Measurements from ENCODE around the gene TTYH3.

The TTYH3 gene

GRCh38 chr7:2708547-2709310 lies 76.9 kb downstream of the TTYH3 start:
- H4K20me1 ChIP-seq (ENCODE audit: insufficient read depth): no peaks in the 10 kb centered on the region
- H2AFZ ChIP-seq (ENCODE audit: low read depth): peak overlapping the region; percentile 78; the same call in 1 of the 2 replicates
- no peak overlapping the region for H3K4me3 ChIP-seq (IDR thresholded peaks at IDR 0.05; ENCODE audit: insufficient read depth, low read depth, low read length)
- H3K27ac ChIP-seq: peak overlapping the region; percentile 100
- H3K79me2 ChIP-seq (ENCODE audit: insufficient read depth, low read depth): 0 out of 2 replicates have a peak, but pooled peaks cover 9% of the 10 kb centered on the region
- TF ChIP-seq CTCF (conservative IDR thresholded peaks at IDR 0.05; ENCODE audit: low read depth, low read length): no peak
- H3K9ac ChIP-seq: peak overlapping the region; percentile 93
- H3K27me3 ChIP-seq (ENCODE audit: insufficient read depth, low read depth): no peaks in the 10 kb centered on the region
- H3K4me1 ChIP-seq (ENCODE audit: low read depth, poor library complexity, severe bottlenecking): peaks cover 46% of the 10 kb centered on the region
- H3K36me3 ChIP-seq (ENCODE audit: insufficient read depth): no peaks in the 10 kb centered on the region
- peak overlapping the region; percentile 100 for H3K4me2 ChIP-seq

GRCh38 chr7:2709553-2710285 lies 77.9 kb downstream of the TTYH3 start:
- Histone ChIP-seq H3K4me2 (peak overlapping the region; percentile 100), H3K79me2 (ENCODE audit: insufficient read depth, low read depth) (0 out of 2 replicates have a peak, but pooled peaks cover 9% of the 10 kb centered on the region), H3K27me3 (ENCODE audit: insufficient read depth, low read depth) (no peaks in the 10 kb centered on the region), H3K9ac (peak overlapping the region; percentile 93), H3K27ac (peak overlapping the region; percentile 100), H3K4me1 (ENCODE audit: low read depth, poor library complexity, severe bottlenecking) (peaks cover 55% of the 10 kb centered on the region), H3K36me3 (ENCODE audit: insufficient read depth) (no peaks in the 10 kb centered on the region), H2AFZ (ENCODE audit: low read depth) (peak overlapping the region; percentile 78), H3K4me3 (IDR thresholded peaks at IDR 0.05; ENCODE audit: insufficient read depth, low read depth, low read length) (no peak overlapping the region), H4K20me1 (ENCODE audit: insufficient read depth) (no peaks in the 10 kb centered on the region)
- peak; percentile 92 for TF ChIP-seq CTCF (conservative IDR thresholded peaks at IDR 0.05; ENCODE audit: low read depth, low read length)

- H3K27me3 ChIP-seq (ENCODE audit: insufficient read depth, low read depth): no peaks in the 10 kb centered on the region
- H3K4me1 ChIP-seq (ENCODE audit: low read depth, poor library complexity, severe bottlenecking): peaks cover 61% of the 10 kb centered on the region
- peak overlapping the region; percentile 93 for H3K9ac ChIP-seq
- 0 out of 2 replicates have a peak, but pooled peaks cover 9% of the 10 kb centered on the region for H3K79me2 ChIP-seq (ENCODE audit: insufficient read depth, low read depth)
- peak overlapping the region; percentile 78 for H2AFZ ChIP-seq (ENCODE audit: low read depth)
- H3K4me2 ChIP-seq: peak overlapping the region; percentile 100
- no peak overlapping the region for H3K4me3 ChIP-seq (IDR thresholded peaks at IDR 0.05; ENCODE audit: insufficient read depth, low read depth, low read length)
- TF ChIP-seq CTCF (conservative IDR thresholded peaks at IDR 0.05; ENCODE audit: low read depth, low read length): no peak
- no peaks in the 10 kb centered on the region for H3K36me3 ChIP-seq (ENCODE audit: insufficient read depth)
- H3K27ac ChIP-seq: peak overlapping the region; percentile 100
- no peaks in the 10 kb centered on the region for H4K20me1 ChIP-seq (ENCODE audit: insufficient read depth)
Observed at GRCh38 chr7:2710286-2710655, 78.5 kb downstream of the TTYH3 start.

GRCh38 chr7:2710901-2711551 lies 79.2 kb downstream of the TTYH3 start:
- Histone ChIP-seq H3K36me3 (ENCODE audit: insufficient read depth) (no peaks in the 10 kb centered on the region), H3K27ac (peak overlapping the region; percentile 100), H3K4me2 (peak overlapping the region; percentile 100), H2AFZ (ENCODE audit: low read depth) (no peak overlapping the region), H3K27me3 (ENCODE audit: insufficient read depth, low read depth) (no peaks in the 10 kb centered on the region), H3K4me3 (IDR thresholded peaks at IDR 0.05; ENCODE audit: insufficient read depth, low read depth, low read length) (no peak overlapping the region), H3K79me2 (ENCODE audit: insufficient read depth, low read depth) (0 out of 2 replicates have a peak, but pooled peaks cover 9% of the 10 kb centered on the region), H4K20me1 (ENCODE audit: insufficient read depth) (no peaks in the 10 kb centered on the region), H3K9ac (peak overlapping the region; percentile 93), H3K4me1 (ENCODE audit: low read depth, poor library complexity, severe bottlenecking) (peaks cover 69% of the 10 kb centered on the region)
- TF ChIP-seq CTCF (conservative IDR thresholded peaks at IDR 0.05; ENCODE audit: low read depth, low read length): no peak
